ENCODE data around the gene SMYD3. TPM values are rescaled to one million over a fixed set of nuclear protein-coding genes. Genes with fewer than 3 reads are reported as not detected.

The SMYD3 gene
- total RNA-seq, 2 donors from 2014 or later, result 16.2 to 16.4 TPM

DNA sequence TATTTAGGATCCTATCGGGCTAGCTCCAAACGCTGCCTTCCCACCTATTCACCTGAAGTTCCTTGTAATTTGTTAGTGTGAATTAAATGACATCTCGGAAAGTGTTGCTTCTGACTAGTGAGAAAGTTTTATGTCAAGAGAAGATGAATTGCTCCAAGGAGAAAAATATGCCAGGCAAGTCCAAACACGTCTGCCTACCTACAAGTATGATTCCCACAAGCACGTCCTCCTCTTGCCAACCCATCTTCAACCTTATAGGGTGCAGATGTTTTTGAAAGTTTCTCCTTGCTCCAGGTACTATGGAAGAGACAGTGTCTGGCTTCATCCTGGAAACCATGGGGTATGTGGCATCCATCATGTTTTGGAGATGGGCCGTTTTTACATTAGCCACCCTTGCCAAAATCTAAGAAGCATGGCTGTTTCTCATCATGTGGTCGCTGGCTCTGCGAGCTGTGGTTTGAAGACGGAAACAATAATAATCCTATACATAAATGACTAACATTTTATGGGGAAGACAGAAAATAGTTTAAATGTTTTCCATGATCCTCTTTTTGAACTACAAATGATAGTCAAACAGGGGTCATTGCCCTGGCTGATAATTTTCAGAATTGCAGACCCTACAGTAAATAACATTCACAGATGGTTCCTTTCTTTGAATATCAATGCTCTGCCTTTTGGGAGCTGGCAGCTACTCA is 505.8 kb downstream of the SMYD3 start:
- Histone ChIP-seq H3K9ac (ENCODE audit: low read depth in 2 of 2, low read length in 2 of 2) (no peak overlapping the region), H3K27ac (no peak overlapping the region), H3K9me3 (no peaks in the 10 kb centered on the region), H3K4me3 (no peak overlapping the region), H3K36me3 (no peaks in the 10 kb centered on the region), H3K27me3 (no peaks in the 10 kb centered on the region), H3K4me1 (no peaks in the 10 kb centered on the region)
- no peak for DNase-seq
- no peak for TF ChIP-seq CTCF (IDR thresholded peaks at IDR 0.05)
- intact Hi-C loops (cut with DNase I), result loop anchor here (5.0 kb wide), 2 partner anchors 104 to 844 kb away; no protein-coding TSS in a partner anchor

DNA sequence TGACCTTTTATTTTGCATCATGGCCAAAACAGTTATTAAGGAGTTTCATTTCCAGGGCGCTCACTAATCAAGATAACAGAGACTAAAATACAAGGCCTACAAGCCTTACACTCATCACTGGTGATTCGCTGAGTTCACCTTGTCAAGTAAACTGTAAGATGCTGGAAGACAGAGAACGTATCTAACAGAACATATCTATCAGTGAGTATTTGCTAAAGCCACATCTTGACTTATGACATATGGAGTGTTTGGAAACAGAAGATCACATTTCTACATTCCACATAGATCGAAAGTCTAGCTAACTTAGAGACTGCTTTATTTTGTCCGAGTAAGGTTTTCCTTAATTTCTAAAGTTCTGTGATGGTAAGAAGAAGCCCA is 506.5 kb downstream of the SMYD3 start:
- intact Hi-C loops (cut with DNase I), result loop anchor here (5.0 kb wide), 2 partner anchors 103 to 843 kb away; no protein-coding TSS in a partner anchor
- TF ChIP-seq CTCF (IDR thresholded peaks at IDR 0.05), result no peak

GRCh38 chr1:245999697-246000637 is 507.1 kb downstream of the SMYD3 start:
- Histone ChIP-seq H3K27me3 (no peaks in the 10 kb centered on the region), H3K36me3 (no peaks in the 10 kb centered on the region), H3K4me3 (no peak overlapping the region), H3K9ac (ENCODE audit: low read depth in 2 of 2, low read length in 2 of 2) (no peak overlapping the region), H3K27ac (no peak overlapping the region), H3K4me1 (no peaks in the 10 kb centered on the region), H3K9me3 (no peaks in the 10 kb centered on the region)
- intact Hi-C loops (cut with DNase I), result loop anchor here (5.0 to 10.0 kb wide), 3 partner anchors 103 to 843 kb away; no protein-coding TSS in a partner anchor
- DNase-seq, result no peak
- no peak for TF ChIP-seq CTCF (IDR thresholded peaks at IDR 0.05)

More for the DNA sequence above, 506.5 kb downstream of the SMYD3 start:
- Histone ChIP-seq H3K9me3 (no peaks in the 10 kb centered on the region), H3K36me3 (no peaks in the 10 kb centered on the region), H3K27ac (no peak overlapping the region), H3K4me1 (no peaks in the 10 kb centered on the region), H3K4me3 (no peak overlapping the region), H3K9ac (ENCODE audit: low read depth in 2 of 2, low read length in 2 of 2) (no peak overlapping the region), H3K27me3 (no peaks in the 10 kb centered on the region)
- no peak for DNase-seq

- DNase-seq, result no peak
- intact Hi-C loops (cut with DNase I), result loop anchor here (10.0 kb wide), 1 partner anchor 123 kb away; no protein-coding TSS in a partner anchor
These were observed 509.4 kb downstream of the SMYD3 start for GRCh38 chr1:245997471-245998258.

More at GRCh38 chr1:245997471-245998258, 509.4 kb downstream of the SMYD3 start:
- Histone ChIP-seq H3K4me1 (no peaks in the 10 kb centered on the region), H3K9me3 (no peaks in the 10 kb centered on the region), H3K9ac (ENCODE audit: low read depth in 2 of 2, low read length in 2 of 2) (no peak overlapping the region), H3K36me3 (no peaks in the 10 kb centered on the region), H3K27ac (no peak overlapping the region), H3K27me3 (no peaks in the 10 kb centered on the region), H3K4me3 (no peak overlapping the region)
- no peak for TF ChIP-seq CTCF (IDR thresholded peaks at IDR 0.05)
